OCI-LY3 (cell line): ENCODE measurements around the gene LRP6.

ENCODE experiments used
- H2AFZ ChIP-seq: fragments of 200-600, 300-600 bp; shearing (Covaris generic); 2 replicates; pipeline ENCODE4 v1.6.0; 2014; ENCODE audit warnings: antibody characterized with exemption, low read depth, low read length
- H3K27ac ChIP-seq: fragments of 200-600, 300-600 bp; sonication (generic); 2 replicates; pipeline ENCODE4 v1.5.1; 2014; ENCODE audit warnings: mild to moderate bottlenecking, low read length, moderate library complexity, mixed read lengths
- H3K27me3 ChIP-seq: fragments of 200-600, 300-600 bp; sonication (generic); 2 replicates; pipeline ENCODE4 v1.6.1; 2014; ENCODE audit warnings: low read depth, low read length, mixed read lengths
- H3K36me3 ChIP-seq: fragments of 200-600, 300-600 bp; sonication (generic); replicated peaks from 2 replicates; pipeline ENCODE3; 2014; ENCODE audit warnings: low read depth, low read length, mixed read lengths
- H3K4me1 ChIP-seq: fragments of 300-600, 200-600 bp; sonication (generic); 2 replicates; pipeline ENCODE4 v1.6.1; 2014; ENCODE audit warnings: low read length, mixed read lengths
- H3K4me2 ChIP-seq: fragments of 200-600, 300-600 bp; sonication (generic); 2 replicates; pipeline ENCODE4 v1.6.1; 2014; ENCODE audit warnings: low read length, mixed read lengths
- H3K4me3 ChIP-seq: fragments of 300-600, 200-600 bp; sonication (generic); 2 replicates; pipeline ENCODE4 v1.5.1; 2014; ENCODE audit warnings: antibody characterized with exemption, mild to moderate bottlenecking, low read length, moderate library complexity
- H3K79me2 ChIP-seq: fragments of 300-600, 200-600 bp; shearing (Covaris generic); 2 replicates; pipeline ENCODE4 v1.6.1; 2014; ENCODE audit warnings: mild to moderate bottlenecking, low read length, mixed read lengths
- H3K9ac ChIP-seq: fragments of 300-600, 200-600 bp; shearing (Covaris generic); 2 replicates; pipeline ENCODE4 v1.6.0; 2014; ENCODE audit warnings: mild to moderate bottlenecking, low read length, moderate library complexity
- H3K9me3 ChIP-seq: fragments of 200-600, 300-600 bp; shearing (Covaris generic); 2 replicates; pipeline ENCODE4 v1.6.1; 2014; ENCODE audit warnings: low read length, mixed read lengths; ENCODE audit not compliant: insufficient read depth
- H4K20me1 ChIP-seq: fragments of 200-600, 300-600 bp; sonication (generic); 2 replicates; pipeline ENCODE4 v1.6.1; 2016; ENCODE audit warnings: low read length, mixed read lengths; ENCODE audit not compliant: insufficient read depth
- EZH2phosphoT487 ChIP-seq: fragments of 200-600 bp; shearing (Covaris generic); IDR thresholded peaks from 2 replicates; pipeline ENCODE4 v1.6.1; 2018; ENCODE audit warnings: antibody characterized with exemption, mixed run types, low read depth
- TF ChIP-seq, protein P1 (sequence below): fragments of 200-600, 300-600 bp; sonication (generic); IDR thresholded peaks from 2 replicates; pipeline ENCODE4 v1.5.1; 2014; ENCODE audit warnings: antibody characterized with exemption, low read length, low read depth

LRP6 gene

DNA sequence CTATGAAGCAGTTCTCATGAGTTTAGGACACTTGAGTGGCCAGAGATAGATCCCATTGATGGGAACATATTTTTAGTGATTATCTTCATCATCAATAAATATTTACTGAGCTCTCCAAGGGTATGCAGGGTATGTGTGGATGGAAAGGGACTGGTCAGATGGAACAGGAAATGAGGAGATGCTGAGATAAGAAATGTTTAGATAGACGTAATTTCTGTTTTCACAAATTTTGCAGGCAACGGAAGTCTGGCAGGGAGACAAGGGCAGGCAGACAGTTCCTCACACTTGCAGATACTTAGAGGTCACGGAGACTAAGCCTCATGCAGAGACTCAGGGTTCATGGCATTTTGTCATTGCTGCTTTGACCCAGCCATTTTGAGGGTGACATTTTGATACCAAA, 171.8 kb downstream of the LRP6 start:
- Histone ChIP-seq H3K79me2 (no peaks in the 10 kb centered on the region), H3K4me3 (no peak overlapping the region), H2AFZ (no peak overlapping the region), H3K9me3 (no peaks in the 10 kb centered on the region), H3K36me3 (no peaks in the 10 kb centered on the region), H3K9ac (no peak overlapping the region), H3K4me2 (no peak overlapping the region), H3K27me3 (peaks cover 13% of the 10 kb centered on the region), H3K4me1 (no peaks in the 10 kb centered on the region), H4K20me1 (no peaks in the 10 kb centered on the region), H3K27ac (no peak overlapping the region)
- no peak for TF ChIP-seq EZH2phosphoT487
- TF ChIP-seq, protein P1, sequence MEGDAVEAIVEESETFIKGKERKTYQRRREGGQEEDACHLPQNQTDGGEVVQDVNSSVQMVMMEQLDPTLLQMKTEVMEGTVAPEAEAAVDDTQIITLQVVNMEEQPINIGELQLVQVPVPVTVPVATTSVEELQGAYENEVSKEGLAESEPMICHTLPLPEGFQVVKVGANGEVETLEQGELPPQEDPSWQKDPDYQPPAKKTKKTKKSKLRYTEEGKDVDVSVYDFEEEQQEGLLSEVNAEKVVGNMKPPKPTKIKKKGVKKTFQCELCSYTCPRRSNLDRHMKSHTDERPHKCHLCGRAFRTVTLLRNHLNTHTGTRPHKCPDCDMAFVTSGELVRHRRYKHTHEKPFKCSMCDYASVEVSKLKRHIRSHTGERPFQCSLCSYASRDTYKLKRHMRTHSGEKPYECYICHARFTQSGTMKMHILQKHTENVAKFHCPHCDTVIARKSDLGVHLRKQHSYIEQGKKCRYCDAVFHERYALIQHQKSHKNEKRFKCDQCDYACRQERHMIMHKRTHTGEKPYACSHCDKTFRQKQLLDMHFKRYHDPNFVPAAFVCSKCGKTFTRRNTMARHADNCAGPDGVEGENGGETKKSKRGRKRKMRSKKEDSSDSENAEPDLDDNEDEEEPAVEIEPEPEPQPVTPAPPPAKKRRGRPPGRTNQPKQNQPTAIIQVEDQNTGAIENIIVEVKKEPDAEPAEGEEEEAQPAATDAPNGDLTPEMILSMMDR, result no peak

DNA sequence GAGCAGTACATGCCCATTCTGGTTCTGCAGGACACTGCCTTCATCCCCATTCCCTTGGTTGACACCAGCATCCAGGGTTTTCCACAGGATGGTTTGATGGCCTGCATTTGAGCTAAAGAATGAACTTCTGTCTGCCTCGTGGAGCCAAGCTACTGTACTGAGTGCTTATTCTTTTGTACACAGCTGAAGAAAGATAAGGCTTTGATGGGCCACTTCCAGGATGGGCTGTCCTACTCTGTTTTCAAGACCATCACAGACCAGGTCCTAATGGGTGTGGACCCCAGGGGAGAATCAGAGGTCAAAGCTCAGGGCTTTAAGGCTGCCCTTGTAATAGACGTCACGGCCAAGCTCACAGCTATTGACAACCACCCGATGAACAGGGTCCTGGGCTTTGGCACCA, 172.4 kb downstream of the LRP6 start:
- H3K27ac ChIP-seq, result no peak overlapping the region
- H4K20me1 ChIP-seq, result no peaks in the 10 kb centered on the region
- no peak overlapping the region for H3K9ac ChIP-seq
- H3K36me3 ChIP-seq, result no peaks in the 10 kb centered on the region
- H3K4me1 ChIP-seq, result no peaks in the 10 kb centered on the region
- H3K27me3 ChIP-seq, result peaks cover 13% of the 10 kb centered on the region
- H3K4me2 ChIP-seq, result no peak overlapping the region
- H3K9me3 ChIP-seq, result no peaks in the 10 kb centered on the region
- no peak overlapping the region for H3K4me3 ChIP-seq
- TF ChIP-seq EZH2phosphoT487, result no peak
- TF ChIP-seq, protein P1, result no peak
- H3K79me2 ChIP-seq, result no peaks in the 10 kb centered on the region
- no peak overlapping the region for H2AFZ ChIP-seq

DNA sequence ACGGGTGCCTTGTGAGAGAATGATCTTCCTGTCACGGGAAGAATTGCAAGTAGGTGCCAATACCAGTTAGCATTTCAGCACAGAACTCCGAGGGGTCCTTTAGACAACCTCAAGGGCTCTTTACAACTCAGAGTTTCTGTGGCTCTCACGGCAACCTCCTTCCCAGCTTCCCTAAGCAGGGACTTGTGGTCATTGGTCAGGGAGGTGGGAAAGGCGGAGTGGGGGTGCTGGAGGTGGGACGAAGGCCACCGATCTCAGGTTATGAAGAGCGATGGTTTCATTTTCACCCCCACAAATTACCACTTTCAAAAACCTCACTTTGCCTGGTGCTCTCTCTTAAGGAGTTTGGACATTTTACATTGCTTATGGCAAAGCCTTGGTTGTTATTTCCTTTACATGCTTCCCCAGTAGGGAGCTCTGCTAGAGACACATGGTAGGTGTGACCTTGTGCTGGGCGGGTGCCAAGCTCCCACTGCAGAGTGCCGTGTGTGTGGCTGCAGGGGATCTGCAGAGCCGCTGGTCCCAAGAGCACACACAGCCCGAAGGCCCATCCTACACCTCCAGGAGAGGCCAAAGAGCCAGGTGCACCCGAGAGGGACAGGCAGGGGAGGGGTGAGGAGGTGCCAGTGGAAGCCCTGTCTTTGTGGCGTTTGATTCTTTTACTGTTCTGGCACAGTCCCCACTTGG, 174.7 kb downstream of the LRP6 start:
- H4K20me1 ChIP-seq, result no peaks in the 10 kb centered on the region
- no peaks in the 10 kb centered on the region for H3K36me3 ChIP-seq
- peaks cover 13% of the 10 kb centered on the region for H3K27me3 ChIP-seq
- H3K4me1 ChIP-seq, result no peaks in the 10 kb centered on the region
- no peak overlapping the region for H3K27ac ChIP-seq
- H2AFZ ChIP-seq, result no peak overlapping the region
- no peak overlapping the region for H3K4me2 ChIP-seq
- H3K79me2 ChIP-seq, result no peaks in the 10 kb centered on the region
- no peak overlapping the region for H3K4me3 ChIP-seq
- no peak for TF ChIP-seq EZH2phosphoT487
- no peak overlapping the region for H3K9ac ChIP-seq
- H3K9me3 ChIP-seq, result no peaks in the 10 kb centered on the region

DNA sequence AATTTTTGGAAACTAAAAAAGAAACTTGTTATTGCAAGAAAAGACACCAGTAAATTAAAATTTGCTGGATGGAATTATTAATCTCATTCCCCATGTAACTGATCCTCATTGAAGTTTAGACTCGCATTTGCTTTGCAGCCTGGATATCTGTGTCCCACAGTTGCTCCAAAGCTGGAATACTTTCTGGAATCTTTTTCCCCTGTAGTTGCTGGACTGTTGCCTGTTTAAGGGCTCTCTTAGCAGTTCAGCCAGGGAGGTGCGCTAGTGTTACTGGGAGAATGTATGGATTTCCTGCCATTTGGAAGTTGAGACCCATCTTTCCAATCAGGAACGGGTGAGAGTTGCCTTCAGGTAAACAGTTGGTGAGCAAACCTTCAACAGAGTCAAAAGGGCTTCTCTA, 175.8 kb downstream of the LRP6 start:
- no peak overlapping the region for H3K4me3 ChIP-seq
- no peaks in the 10 kb centered on the region for H3K79me2 ChIP-seq
- no peak overlapping the region for H2AFZ ChIP-seq
- H3K9me3 ChIP-seq, result no peaks in the 10 kb centered on the region
- no peaks in the 10 kb centered on the region for H3K4me1 ChIP-seq
- no peak overlapping the region for H3K4me2 ChIP-seq
- H3K9ac ChIP-seq, result no peak overlapping the region
- TF ChIP-seq, protein P1, result no peak
- no peak for TF ChIP-seq EZH2phosphoT487
- H3K27me3 ChIP-seq, result peaks cover 13% of the 10 kb centered on the region
- H4K20me1 ChIP-seq, result no peaks in the 10 kb centered on the region
- H3K27ac ChIP-seq, result no peak overlapping the region
- H3K36me3 ChIP-seq, result no peaks in the 10 kb centered on the region
